GM23248 (cell line): ENCODE data around the gene IGF1R.

Experiments
- EZH2 ChIP-seq: fragments of 200-600 bp; sonication (generic); IDR thresholded peaks from 2 replicates; pipeline ENCODE4 v1.6.1; 2018; ENCODE audit warnings: antibody characterized with exemption, mild to moderate bottlenecking; ENCODE audit not compliant: insufficient read depth, poor library complexity, severe bottlenecking
- EZH2phosphoT487 ChIP-seq: fragments of 200-600 bp; sonication (generic); IDR thresholded peaks from 2 replicates; pipeline ENCODE4 v1.6.1; 2018; ENCODE audit warnings: antibody characterized with exemption, moderate library complexity, mild to moderate bottlenecking, low read depth; ENCODE audit not compliant: insufficient read depth

DNA sequence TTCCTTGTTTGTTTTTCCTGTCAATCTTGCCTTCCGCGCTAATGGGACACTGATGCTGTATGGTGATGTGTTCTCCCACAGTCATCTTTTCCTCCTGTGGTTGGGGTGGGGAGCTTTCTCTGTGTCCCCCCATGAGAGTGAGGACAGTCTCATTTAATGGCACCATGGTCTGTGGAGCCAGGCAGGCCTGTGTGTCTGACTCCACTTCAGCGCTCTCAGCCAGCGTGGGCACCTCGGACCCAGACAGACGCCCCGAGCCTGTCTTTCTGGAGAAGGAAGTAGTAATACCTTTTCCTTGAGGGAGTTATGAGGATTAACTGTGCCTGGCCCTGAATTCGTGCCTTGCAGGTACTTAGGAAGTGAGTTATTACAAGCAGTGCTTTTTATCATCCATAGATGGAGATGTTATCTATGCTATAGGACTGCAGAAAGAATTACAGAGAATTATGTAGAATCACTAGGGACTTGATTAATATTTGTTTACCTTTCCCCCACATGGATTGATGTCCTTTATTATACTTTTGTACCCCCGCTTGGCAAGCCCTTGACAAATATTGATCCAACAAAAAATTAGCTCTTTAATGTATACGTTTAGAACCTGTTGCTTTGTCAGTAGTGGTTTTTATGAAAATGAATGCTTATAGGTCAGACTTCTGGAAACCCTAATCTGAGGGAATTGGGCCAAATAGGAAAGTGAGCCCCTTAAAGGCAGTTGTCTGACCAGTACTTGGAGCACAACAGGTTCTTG is 206.9 kb downstream of the IGF1R start:
- TF ChIP-seq EZH2 (no peak), EZH2phosphoT487 (no peak)
